HEK293 (cell line): ENCODE results near the gene PTTG1.
A peak's percentile ranks its signal among the peaks of the same experiment; 100 is the strongest.

Source experiments
- CTCF ChIA-PET: fragments of 350-600 bp; formaldehyde crosslinking; extraction: SDS; loops from one replicate; lab custom pipeline; 2021; ENCODE audit warnings: antibody characterized with exemption; lab: Yijun Ruan, JAX
- POLR2A ChIA-PET: fragments of 300-600 bp; formaldehyde crosslinking; extraction: SDS; loops from one replicate; lab custom pipeline; 2020; ENCODE audit warnings: antibody characterized with exemption, inconsistent platforms; lab: Yijun Ruan, JAX
- H3K27ac ChIP-seq: fragments of 200-500 bp; sonication (Bioruptor generic); 2 replicates; pipeline ENCODE4 v1.5.1; 2014; ENCODE audit warnings: low read depth, low read length, control low read depth, inconsistent platforms; ENCODE audit errors: extremely low read depth
- H3K36me3 ChIP-seq, 2 experiments: fragments of 200-500 bp in 1 of 2; sonication (Bioruptor generic) in 1 of 2; 1 replicate in 1 of 2; 2 replicates in 1 of 2; pipeline ENCODE4 v1.5.1; 2014 to 2017; ENCODE audit warnings: inconsistent platforms in 2 of 2, low read length in 2 of 2; ENCODE audit not compliant: control insufficient read depth in 2 of 2, insufficient read depth in 1 of 2
- H3K4me1 ChIP-seq: fragments of 200-500 bp; sonication (Bioruptor generic); 2 replicates; pipeline ENCODE4 v1.5.1; 2014; ENCODE audit warnings: mild to moderate bottlenecking, low read length, inconsistent platforms; ENCODE audit not compliant: control insufficient read depth, insufficient read depth
- H3K4me3 ChIP-seq: 2 replicates; pipeline ENCODE4 v1.5.1; 2011; ENCODE audit warnings: low read depth, mild to moderate bottlenecking, control low read depth, low read length, moderate library complexity
- H3K9me3 ChIP-seq: fragments of 200-500 bp; sonication (Bioruptor generic); 2 replicates; pipeline ENCODE4 v1.5.1; 2014; ENCODE audit warnings: low read depth, low read length, inconsistent platforms; ENCODE audit not compliant: control insufficient read depth, insufficient read depth
- HOXA7 ChIP-seq: sonication (generic); formaldehyde crosslinking; IDR thresholded peaks from 2 replicates; pipeline ENCODE4 v1.8.1; 2022; ENCODE audit warnings: missing genetic modification reagents, borderline replicate concordance
- KLF16 ChIP-seq: fragments of 450-650 bp; formaldehyde crosslinking; IDR thresholded peaks from 2 replicates; pipeline ENCODE4 v1.5.1; 2017; ENCODE audit warnings: missing biosample characterization, missing genetic modification characterization
- SP2 ChIP-seq: fragments of 450-650 bp; formaldehyde crosslinking; IDR thresholded peaks from 2 replicates; pipeline ENCODE4 v1.5.1; 2016; ENCODE audit warnings: missing biosample characterization, missing genetic modification characterization
- SP7 ChIP-seq: fragments of 450-650 bp; formaldehyde crosslinking; IDR thresholded peaks from 2 replicates; pipeline ENCODE4 v1.5.1; 2016; ENCODE audit warnings: missing biosample characterization, missing genetic modification characterization
- ZBTB21 ChIP-seq: fragments of 450-650 bp; formaldehyde crosslinking; IDR thresholded peaks from 2 replicates; pipeline ENCODE4 v1.5.1; 2017; ENCODE audit warnings: missing biosample characterization, missing genetic modification characterization
- ZNF202 ChIP-seq: fragments of 450-650 bp; formaldehyde crosslinking; IDR thresholded peaks from 2 replicates; pipeline ENCODE4 v1.5.1; 2016; ENCODE audit warnings: missing biosample characterization, missing genetic modification characterization, borderline replicate concordance
- ZNF416 ChIP-seq: fragments of 450-650 bp; formaldehyde crosslinking; IDR thresholded peaks from 2 replicates; pipeline ENCODE4 v1.5.1; 2016; ENCODE audit warnings: missing biosample characterization, missing genetic modification characterization
- ZNF558 ChIP-seq: fragments of 450-650 bp; formaldehyde crosslinking; IDR thresholded peaks from 2 replicates; pipeline ENCODE4 v1.5.1; 2016; ENCODE audit warnings: missing biosample characterization, missing genetic modification characterization
- ZNF600 ChIP-seq: fragments of 450-650 bp; formaldehyde crosslinking; IDR thresholded peaks from 2 replicates; pipeline ENCODE4 v1.5.1; 2016; ENCODE audit warnings: missing biosample characterization, missing genetic modification characterization
- ZNF624 ChIP-seq: fragments of 450-650 bp; formaldehyde crosslinking; IDR thresholded peaks from 2 replicates; pipeline ENCODE4 v1.5.1; 2017; ENCODE audit warnings: missing biosample characterization, missing genetic modification characterization
- ZNF747 ChIP-seq: fragments of 450-650 bp; formaldehyde crosslinking; IDR thresholded peaks from 2 replicates; pipeline ENCODE4 v1.5.1; 2016; ENCODE audit warnings: missing biosample characterization, missing genetic modification characterization
- ZNF843 ChIP-seq: fragments of 450-650 bp; formaldehyde crosslinking; IDR thresholded peaks from 2 replicates; pipeline ENCODE4 v1.5.1; 2016; ENCODE audit warnings: missing biosample characterization, missing genetic modification characterization
- ZSCAN23 ChIP-seq: fragments of 450-650 bp; formaldehyde crosslinking; IDR thresholded peaks from 2 replicates; pipeline ENCODE4 v1.5.1; 2016; ENCODE audit warnings: missing biosample characterization, missing genetic modification characterization
- TF ChIP-seq, protein P1 (sequence below): fragments of 450-650 bp; formaldehyde crosslinking; IDR thresholded peaks from 2 replicates; pipeline ENCODE4 v1.5.1; 2016; ENCODE audit warnings: missing biosample characterization, missing genetic modification characterization
- TF ChIP-seq, protein P2 (sequence below): fragments of 450-650 bp; formaldehyde crosslinking; IDR thresholded peaks from 2 replicates; pipeline ENCODE4 v1.5.1; 2016; ENCODE audit warnings: missing biosample characterization, missing genetic modification characterization, low read depth
- TF ChIP-seq, protein P3 (sequence below): fragments of 450-650 bp; formaldehyde crosslinking; IDR thresholded peaks from 2 replicates; pipeline ENCODE4 v1.5.0; 2017; ENCODE audit warnings: missing biosample characterization, missing genetic modification characterization, borderline replicate concordance
- TF ChIP-seq, protein P4 (sequence below): fragments of 450-650 bp; formaldehyde crosslinking; IDR thresholded peaks from 2 replicates; pipeline ENCODE4 v1.5.1; 2016; ENCODE audit warnings: missing biosample characterization, missing genetic modification characterization
- TF ChIP-seq, protein P5 (sequence below): fragments of 450-650 bp; formaldehyde crosslinking; IDR thresholded peaks from 2 replicates; pipeline ENCODE4 v1.5.1; 2016; ENCODE audit warnings: missing biosample characterization, missing genetic modification characterization

The PTTG1 gene

DNA sequence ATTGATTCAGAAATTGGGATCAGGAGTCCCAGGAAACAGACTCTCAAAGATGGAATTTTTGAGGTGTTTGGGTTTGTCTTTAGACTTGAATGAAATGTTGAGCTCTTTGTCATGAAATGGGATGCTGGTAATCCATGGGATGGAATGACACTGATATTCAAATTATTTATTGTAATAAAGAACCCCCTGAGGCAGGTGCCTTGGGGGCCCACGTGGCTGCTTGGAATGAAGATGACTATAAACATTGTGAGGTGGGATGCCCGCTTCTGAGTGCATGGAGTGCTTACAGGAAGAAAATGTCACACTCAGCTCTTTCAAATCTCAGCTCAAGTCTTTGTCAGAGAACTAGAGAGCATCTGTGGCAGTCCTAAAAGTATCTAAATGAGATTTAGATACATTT lies 41.6 kb upstream of the PTTG1 start:
- H3K9me3 ChIP-seq, result no peaks in the 10 kb centered on the region
- H3K4me1 ChIP-seq, result no peaks in the 10 kb centered on the region
- no peaks in the 10 kb centered on the region for H3K36me3 ChIP-seq
- H3K27ac ChIP-seq, result no peak overlapping the region
- no peak overlapping the region for H3K4me3 ChIP-seq
- CTCF ChIA-PET, result interaction anchor here (2.8 kb wide), 1 partner anchor 11 kb away, joined by 12 read pairs; no protein-coding TSS in a partner anchor
- TF ChIP-seq SP2, result no peak
- TF ChIP-seq ZNF416, result no peak
- no peak for TF ChIP-seq HOXA7 (CRISPR knock-in tag)
- TF ChIP-seq, protein P1, sequence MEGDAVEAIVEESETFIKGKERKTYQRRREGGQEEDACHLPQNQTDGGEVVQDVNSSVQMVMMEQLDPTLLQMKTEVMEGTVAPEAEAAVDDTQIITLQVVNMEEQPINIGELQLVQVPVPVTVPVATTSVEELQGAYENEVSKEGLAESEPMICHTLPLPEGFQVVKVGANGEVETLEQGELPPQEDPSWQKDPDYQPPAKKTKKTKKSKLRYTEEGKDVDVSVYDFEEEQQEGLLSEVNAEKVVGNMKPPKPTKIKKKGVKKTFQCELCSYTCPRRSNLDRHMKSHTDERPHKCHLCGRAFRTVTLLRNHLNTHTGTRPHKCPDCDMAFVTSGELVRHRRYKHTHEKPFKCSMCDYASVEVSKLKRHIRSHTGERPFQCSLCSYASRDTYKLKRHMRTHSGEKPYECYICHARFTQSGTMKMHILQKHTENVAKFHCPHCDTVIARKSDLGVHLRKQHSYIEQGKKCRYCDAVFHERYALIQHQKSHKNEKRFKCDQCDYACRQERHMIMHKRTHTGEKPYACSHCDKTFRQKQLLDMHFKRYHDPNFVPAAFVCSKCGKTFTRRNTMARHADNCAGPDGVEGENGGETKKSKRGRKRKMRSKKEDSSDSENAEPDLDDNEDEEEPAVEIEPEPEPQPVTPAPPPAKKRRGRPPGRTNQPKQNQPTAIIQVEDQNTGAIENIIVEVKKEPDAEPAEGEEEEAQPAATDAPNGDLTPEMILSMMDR, result no peak
- no peak for TF ChIP-seq ZNF624 (tag by site-specific recombination)
- TF ChIP-seq ZNF747, result no peak
- TF ChIP-seq ZNF202 (tag by site-specific recombination), result no peak
- no peak for TF ChIP-seq SP7 (tag by site-specific recombination)
- TF ChIP-seq ZBTB21 (tag by site-specific recombination), result no peak
- no peak for TF ChIP-seq ZNF843
- no peak for TF ChIP-seq KLF16 (tag by site-specific recombination)
- TF ChIP-seq, protein P2, sequence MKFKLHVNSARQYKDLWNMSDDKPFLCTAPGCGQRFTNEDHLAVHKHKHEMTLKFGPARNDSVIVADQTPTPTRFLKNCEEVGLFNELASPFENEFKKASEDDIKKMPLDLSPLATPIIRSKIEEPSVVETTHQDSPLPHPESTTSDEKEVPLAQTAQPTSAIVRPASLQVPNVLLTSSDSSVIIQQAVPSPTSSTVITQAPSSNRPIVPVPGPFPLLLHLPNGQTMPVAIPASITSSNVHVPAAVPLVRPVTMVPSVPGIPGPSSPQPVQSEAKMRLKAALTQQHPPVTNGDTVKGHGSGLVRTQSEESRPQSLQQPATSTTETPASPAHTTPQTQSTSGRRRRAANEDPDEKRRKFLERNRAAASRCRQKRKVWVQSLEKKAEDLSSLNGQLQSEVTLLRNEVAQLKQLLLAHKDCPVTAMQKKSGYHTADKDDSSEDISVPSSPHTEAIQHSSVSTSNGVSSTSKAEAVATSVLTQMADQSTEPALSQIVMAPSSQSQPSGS (tag by site-specific recombination), result no peak
- TF ChIP-seq, protein P3, sequence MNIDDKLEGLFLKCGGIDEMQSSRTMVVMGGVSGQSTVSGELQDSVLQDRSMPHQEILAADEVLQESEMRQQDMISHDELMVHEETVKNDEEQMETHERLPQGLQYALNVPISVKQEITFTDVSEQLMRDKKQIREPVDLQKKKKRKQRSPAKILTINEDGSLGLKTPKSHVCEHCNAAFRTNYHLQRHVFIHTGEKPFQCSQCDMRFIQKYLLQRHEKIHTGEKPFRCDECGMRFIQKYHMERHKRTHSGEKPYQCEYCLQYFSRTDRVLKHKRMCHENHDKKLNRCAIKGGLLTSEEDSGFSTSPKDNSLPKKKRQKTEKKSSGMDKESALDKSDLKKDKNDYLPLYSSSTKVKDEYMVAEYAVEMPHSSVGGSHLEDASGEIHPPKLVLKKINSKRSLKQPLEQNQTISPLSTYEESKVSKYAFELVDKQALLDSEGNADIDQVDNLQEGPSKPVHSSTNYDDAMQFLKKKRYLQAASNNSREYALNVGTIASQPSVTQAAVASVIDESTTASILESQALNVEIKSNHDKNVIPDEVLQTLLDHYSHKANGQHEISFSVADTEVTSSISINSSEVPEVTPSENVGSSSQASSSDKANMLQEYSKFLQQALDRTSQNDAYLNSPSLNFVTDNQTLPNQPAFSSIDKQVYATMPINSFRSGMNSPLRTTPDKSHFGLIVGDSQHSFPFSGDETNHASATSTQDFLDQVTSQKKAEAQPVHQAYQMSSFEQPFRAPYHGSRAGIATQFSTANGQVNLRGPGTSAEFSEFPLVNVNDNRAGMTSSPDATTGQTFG (tag by site-specific recombination), result no peak
- TF ChIP-seq, protein P4, sequence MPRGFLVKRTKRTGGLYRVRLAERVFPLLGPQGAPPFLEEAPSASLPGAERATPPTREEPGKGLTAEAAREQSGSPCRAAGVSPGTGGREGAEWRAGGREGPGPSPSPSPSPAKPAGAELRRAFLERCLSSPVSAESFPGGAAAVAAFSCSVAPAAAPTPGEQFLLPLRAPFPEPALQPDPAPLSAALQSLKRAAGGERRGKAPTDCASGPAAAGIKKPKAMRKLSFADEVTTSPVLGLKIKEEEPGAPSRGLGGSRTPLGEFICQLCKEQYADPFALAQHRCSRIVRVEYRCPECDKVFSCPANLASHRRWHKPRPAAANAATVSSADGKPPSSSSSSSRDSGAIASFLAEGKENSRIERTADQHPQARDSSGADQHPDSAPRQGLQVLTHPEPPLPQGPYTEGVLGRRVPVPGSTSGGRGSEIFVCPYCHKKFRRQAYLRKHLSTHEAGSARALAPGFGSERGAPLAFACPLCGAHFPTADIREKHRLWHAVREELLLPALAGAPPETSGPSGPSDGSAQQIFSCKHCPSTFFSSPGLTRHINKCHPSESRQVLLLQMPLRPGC (tag by site-specific recombination), result no peak
- TF ChIP-seq ZNF600 (tag by site-specific recombination), result no peak
- TF ChIP-seq ZSCAN23 (tag by site-specific recombination), result no peak
- TF ChIP-seq, all 188 proteins: peak for 0
- POLR2A ChIA-PET, result interaction anchor here (0.6 kb wide), 1 partner anchor 16 kb away, joined by 8 read pairs; no protein-coding TSS in a partner anchor

DNA sequence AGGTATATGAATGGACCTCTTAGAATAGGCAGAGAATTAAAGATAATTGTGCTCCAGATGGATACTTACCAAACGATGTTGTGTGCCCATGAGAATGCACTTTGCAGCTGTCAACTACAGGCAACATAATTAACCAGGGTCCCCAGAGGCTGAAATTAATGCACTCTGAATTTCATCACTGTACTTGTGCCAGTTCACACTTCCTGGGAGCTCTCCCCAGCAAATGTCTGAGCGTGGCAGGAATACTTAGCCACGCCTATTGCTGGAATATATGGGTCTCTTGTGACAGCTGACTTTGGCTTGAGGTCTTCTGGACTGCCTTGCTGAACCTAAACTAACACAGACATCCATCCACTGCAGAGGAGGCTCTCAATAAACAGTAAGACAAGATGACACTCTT lies 39.3 kb upstream of the PTTG1 start:
- CTCF ChIA-PET, result interaction anchor here (1.7 kb wide), 1 partner anchor 361 kb away, joined by 6 read pairs; no protein-coding TSS in a partner anchor
- Histone ChIP-seq H3K9me3 (no peaks in the 10 kb centered on the region), H3K27ac (no peak overlapping the region), H3K36me3 (no peaks in the 10 kb centered on the region), H3K4me3 (no peak overlapping the region), H3K4me1 (no peaks in the 10 kb centered on the region)
- POLR2A ChIA-PET, result no interaction called here
- TF ChIP-seq, protein P5, sequence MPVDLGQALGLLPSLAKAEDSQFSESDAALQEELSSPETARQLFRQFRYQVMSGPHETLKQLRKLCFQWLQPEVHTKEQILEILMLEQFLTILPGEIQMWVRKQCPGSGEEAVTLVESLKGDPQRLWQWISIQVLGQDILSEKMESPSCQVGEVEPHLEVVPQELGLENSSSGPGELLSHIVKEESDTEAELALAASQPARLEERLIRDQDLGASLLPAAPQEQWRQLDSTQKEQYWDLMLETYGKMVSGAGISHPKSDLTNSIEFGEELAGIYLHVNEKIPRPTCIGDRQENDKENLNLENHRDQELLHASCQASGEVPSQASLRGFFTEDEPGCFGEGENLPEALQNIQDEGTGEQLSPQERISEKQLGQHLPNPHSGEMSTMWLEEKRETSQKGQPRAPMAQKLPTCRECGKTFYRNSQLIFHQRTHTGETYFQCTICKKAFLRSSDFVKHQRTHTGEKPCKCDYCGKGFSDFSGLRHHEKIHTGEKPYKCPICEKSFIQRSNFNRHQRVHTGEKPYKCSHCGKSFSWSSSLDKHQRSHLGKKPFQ (tag by site-specific recombination), result peak; percentile 95
- no peak for TF ChIP-seq ZNF558 (tag by site-specific recombination)
- TF ChIP-seq, protein P3 (tag by site-specific recombination), result no peak
